Endothelial cell (in vitro differentiated cells): Measurements from ENCODE around the gene LRRC56. TPM values are rescaled to one million over a fixed set of nuclear protein-coding genes. Genes with fewer than 3 reads are reported as not detected.

Experiments used
- DNase-seq: peaks from one replicate; pipeline ENCODE4 v3.0.0; 2021; ENCODE audit warnings: low spot score
- H3K27ac Mint-ChIP-seq: one replicate; pipeline ENCODE4 v1.8.0; 2021; ENCODE audit warnings: mixed read lengths, inconsistent platforms; ENCODE audit not compliant: unreplicated experiment
- H3K27me3 Mint-ChIP-seq: one replicate; pipeline ENCODE4 v1.8.0; 2021; ENCODE audit warnings: mild to moderate bottlenecking, moderate library complexity, mixed read lengths, inconsistent platforms; ENCODE audit not compliant: unreplicated experiment
- H3K36me3 Mint-ChIP-seq: one replicate; pipeline ENCODE4 v1.8.0; 2021; ENCODE audit warnings: mild to moderate bottlenecking, low read depth, mixed read lengths, inconsistent platforms; ENCODE audit not compliant: unreplicated experiment
- H3K4me1 Mint-ChIP-seq: one replicate; pipeline ENCODE4 v1.8.0; 2021; ENCODE audit warnings: mild to moderate bottlenecking, mixed read lengths, inconsistent platforms; ENCODE audit not compliant: unreplicated experiment
- H3K4me3 Mint-ChIP-seq: one replicate; pipeline ENCODE4 v1.8.0; 2021; ENCODE audit warnings: mild to moderate bottlenecking, mixed read lengths, inconsistent platforms; ENCODE audit not compliant: unreplicated experiment
- H3K9me3 Mint-ChIP-seq: one replicate; pipeline ENCODE4 v1.8.0; 2021; ENCODE audit warnings: mixed read lengths, inconsistent platforms; ENCODE audit not compliant: unreplicated experiment
- CTCF ChIP-seq: fragments of 200-600 bp; sonication (generic); IDR thresholded peaks from one replicate; pipeline ENCODE4 v1.5.0; 2021; ENCODE audit warnings: antibody characterized with exemption; ENCODE audit not compliant: unreplicated experiment
- total RNA-seq: library from RNA; stranded (reverse); fragmentation: NEBNext Ultra II Directional; extraction: Animal tissue kit (Norgen Biotek cat#: 25700); gene quantifications from one replicate; pipeline ENCODE4 v1.2.1, GENCODE V29; 2021; ENCODE audit not compliant: unreplicated experiment

The LRRC56 gene
- total RNA-seq, 1 donor from 2014 or later: 2.6 TPM

- DNase-seq: no peak
- Mint-ChIP-seq H3K36me3 (no peaks in the 10 kb centered on the region), H3K4me3 (no peak overlapping the region), H3K27ac (no peak overlapping the region), H3K4me1 (no peaks in the 10 kb centered on the region), H3K27me3 (peaks cover 12% of the 10 kb centered on the region), H3K9me3 (no peaks in the 10 kb centered on the region)
- TF ChIP-seq CTCF: no peak
These were observed 7.8 kb downstream of the LRRC56 start for GRCh38 chr11:545171-545570.

- Mint-ChIP-seq H3K9me3 (no peaks in the 10 kb centered on the region), H3K36me3 (no peaks in the 10 kb centered on the region), H3K27me3 (peaks cover 12% of the 10 kb centered on the region), H3K4me3 (no peak overlapping the region), H3K4me1 (no peaks in the 10 kb centered on the region), H3K27ac (no peak overlapping the region)
- TF ChIP-seq CTCF: no peak
- DNase-seq: no peak
These were observed 11.6 kb downstream of the LRRC56 start for GRCh38 chr11:548700-549603.

GRCh38 chr11:550021-550745 lies 12.9 kb downstream of the LRRC56 start:
- no peak overlapping the region for H3K4me3 Mint-ChIP-seq
- DNase-seq: no peak
- H3K9me3 Mint-ChIP-seq: no peaks in the 10 kb centered on the region
- no peak overlapping the region for H3K27ac Mint-ChIP-seq
- H3K27me3 Mint-ChIP-seq: peaks cover 14% of the 10 kb centered on the region
- no peak for TF ChIP-seq CTCF
- H3K4me1 Mint-ChIP-seq: no peaks in the 10 kb centered on the region
- no peaks in the 10 kb centered on the region for H3K36me3 Mint-ChIP-seq

GRCh38 chr11:550746-551085 lies 13.4 kb downstream of the LRRC56 start:
- no peak for DNase-seq
- no peak for TF ChIP-seq CTCF
- Mint-ChIP-seq H3K9me3 (no peaks in the 10 kb centered on the region), H3K4me3 (no peak overlapping the region), H3K4me1 (no peaks in the 10 kb centered on the region), H3K36me3 (no peaks in the 10 kb centered on the region), H3K27ac (no peak overlapping the region), H3K27me3 (peaks cover 9% of the 10 kb centered on the region)

GRCh38 chr11:551131-551530 lies 13.8 kb downstream of the LRRC56 start:
- Mint-ChIP-seq H3K4me3 (no peak overlapping the region), H3K9me3 (no peaks in the 10 kb centered on the region), H3K4me1 (no peaks in the 10 kb centered on the region), H3K27me3 (peaks cover 7% of the 10 kb centered on the region), H3K27ac (no peak overlapping the region), H3K36me3 (no peaks in the 10 kb centered on the region)
- no peak for TF ChIP-seq CTCF
- DNase-seq: no peak
